GM12878 (cell line): Measurements from ENCODE around the gene PROP1. TPM values are rescaled to one million over a fixed set of nuclear protein-coding genes. Genes with fewer than 3 reads are reported as not detected.

ENCODE experiments used
- BHLHE40 ChIP-seq, 2 experiments: fragments of 450-650 bp in 1 of 2; IDR thresholded peaks; 2 replicates each; pipeline ENCODE4 v1.6.1; 2011 to 2017; ENCODE audit warnings: low read depth in 2 of 2, borderline replicate concordance in 1 of 2, improper control_type of control experiment in 1 of 2, low read length in 1 of 2, mild to moderate bottlenecking in 1 of 2
- IKZF2 ChIP-seq, 2 experiments: fragments of 450-650 bp; IDR thresholded peaks; 2 replicates each; pipeline ENCODE4 v1.6.1; 2017; ENCODE audit warnings: mild to moderate bottlenecking in 2 of 2, moderate library complexity in 2 of 2
- MEF2A ChIP-seq: IDR thresholded peaks from 2 replicates; pipeline ENCODE4 v1.6.1; 2011; ENCODE audit warnings: low read depth, mild to moderate bottlenecking, low read length, moderate library complexity; ENCODE audit not compliant: insufficient read depth
- MTA3 ChIP-seq: IDR thresholded peaks from 2 replicates; pipeline ENCODE4 v1.6.1; 2012; ENCODE audit warnings: low read length, inconsistent platforms, borderline replicate concordance
- NFIC ChIP-seq: IDR thresholded peaks from 2 replicates; pipeline ENCODE4 v1.6.1; 2012; ENCODE audit warnings: low read depth, mild to moderate bottlenecking, inconsistent platforms, low read length, moderate library complexity
- NFYB ChIP-seq: IDR thresholded peaks from 2 replicates; pipeline ENCODE4 v1.6.1; 2011; ENCODE audit warnings: low read depth, mild to moderate bottlenecking, low read length, improper control_type of control experiment, moderate library complexity; ENCODE audit not compliant: insufficient read depth
- RAD21 ChIP-seq: IDR thresholded peaks from 2 replicates; pipeline ENCODE4 v1.6.1; 2011; ENCODE audit warnings: mild to moderate bottlenecking, low read depth, low read length, moderate library complexity; ENCODE audit not compliant: insufficient read depth
- SMARCA5 ChIP-seq: fragments of 450-650 bp; IDR thresholded peaks from 2 replicates; pipeline ENCODE4 v1.6.1; 2017; ENCODE audit warnings: mild to moderate bottlenecking
- SMC3 ChIP-seq: IDR thresholded peaks from 2 replicates; pipeline ENCODE4 v1.6.1; 2011; ENCODE audit warnings: low read length, improper control_type of control experiment, borderline replicate concordance
- SP1 ChIP-seq: IDR thresholded peaks from one replicate; pipeline ENCODE4 v1.6.1; 2011; ENCODE audit warnings: low read depth, low read length
- SREBF1 ChIP-seq: IDR thresholded peaks from 2 replicates; pipeline ENCODE4 v1.6.1; 2012; ENCODE audit warnings: mild to moderate bottlenecking, low read length
- SRF ChIP-seq, 2 experiments: IDR thresholded peaks; 2 replicates each; pipeline ENCODE4 v1.6.1; 2011; ENCODE audit warnings: low read depth in 2 of 2, low read length in 2 of 2, mild to moderate bottlenecking in 1 of 2, moderate library complexity in 1 of 2
- SUZ12 ChIP-seq: fragments of 200-600 bp; sonication (generic); IDR thresholded peaks from one replicate; pipeline ENCODE4 v1.6.1; 2018; ENCODE audit warnings: antibody characterized with exemption, mild to moderate bottlenecking; ENCODE audit not compliant: unreplicated experiment
- TARDBP ChIP-seq: IDR thresholded peaks from 2 replicates; pipeline ENCODE4 v1.6.1; 2016; ENCODE audit warnings: borderline replicate concordance
- YY1 ChIP-seq: IDR thresholded peaks from 2 replicates; pipeline ENCODE4 v1.6.1; 2011; ENCODE audit warnings: low read depth, mild to moderate bottlenecking, low read length
- ZNF217 ChIP-seq: fragments of 450-650 bp; IDR thresholded peaks from 2 replicates; pipeline ENCODE4 v1.6.1; 2017; ENCODE audit warnings: antibody characterized with exemption, mild to moderate bottlenecking
- polyA plus RNA-seq, 11 experiments: library from polyadenylated mRNA; depleted of rRNA in 4 of 11; unstranded in 6 of 11; stranded (reverse) in 5 of 11; fragments of >200 nt; fragmentation: Nextera tagmentation in 4 of 11; fragmentation: Illumina TruSeq in 1 of 11; extraction: Ambion mirVana in 4 of 11; extraction: Trizol in 1 of 11; gene quantifications; 1 replicate in 1 of 11; 2 replicates in 10 of 11; pipeline versions ENCODE4 v1.2.1 to v1.2.3, GENCODE V29; 2011 to 2016; ENCODE audit warnings: inconsistent platforms in 2 of 11, missing spikeins in 2 of 11, low read depth in 1 of 11
- total RNA-seq, 4 experiments: library from RNA; depleted of rRNA in 3 of 4; stranded (reverse); fragments of >200 nt in 3 of 4; fragmentation: Illumina TruSeq in 1 of 4; extraction: Trizol in 1 of 4; gene quantifications; 2 replicates each; pipeline versions ENCODE4 v1.2.1 to v1.2.3, GENCODE V29; 2013 to 2021
- TF ChIP-seq, protein P1 (sequence below), 3 experiments: IDR thresholded peaks in 2 of 3; conservative IDR thresholded peaks in 1 of 3; 2 replicates each; pipeline ENCODE4 v1.5.1; 2011; ENCODE audit warnings: low read depth in 3 of 3, low read length in 3 of 3, mild to moderate bottlenecking in 3 of 3, control low read depth in 2 of 3, moderate library complexity in 2 of 3, inconsistent platforms in 1 of 3, mixed read lengths in 1 of 3; ENCODE audit not compliant: control insufficient read depth in 2 of 3, insufficient read depth in 1 of 3; ENCODE audit errors: extremely low read depth in 1 of 3
- TF ChIP-seq, protein P2 (sequence below): fragments of 450-650 bp; IDR thresholded peaks from 2 replicates; pipeline ENCODE4 v1.6.1; 2016; ENCODE audit warnings: mild to moderate bottlenecking
- TF ChIP-seq, protein P3 (sequence below): fragments of 450-650 bp; formaldehyde crosslinking; IDR thresholded peaks from 2 replicates; pipeline ENCODE4 v1.4.0; 2020; ENCODE audit warnings: mild to moderate bottlenecking, moderate library complexity
- TF ChIP-seq, protein P4 (sequence below): fragments of 450-650 bp; IDR thresholded peaks from 2 replicates; pipeline ENCODE4 v1.6.1; 2017; ENCODE audit warnings: mild to moderate bottlenecking, low read depth, inconsistent platforms; ENCODE audit not compliant: poor library complexity, severe bottlenecking

Gene PROP1
- total and polyA plus RNA-seq, 10 of the 15 experiments (the other 5 are each of a cell fraction or from before 2014, with no cell fraction given) = not detected

DNA sequence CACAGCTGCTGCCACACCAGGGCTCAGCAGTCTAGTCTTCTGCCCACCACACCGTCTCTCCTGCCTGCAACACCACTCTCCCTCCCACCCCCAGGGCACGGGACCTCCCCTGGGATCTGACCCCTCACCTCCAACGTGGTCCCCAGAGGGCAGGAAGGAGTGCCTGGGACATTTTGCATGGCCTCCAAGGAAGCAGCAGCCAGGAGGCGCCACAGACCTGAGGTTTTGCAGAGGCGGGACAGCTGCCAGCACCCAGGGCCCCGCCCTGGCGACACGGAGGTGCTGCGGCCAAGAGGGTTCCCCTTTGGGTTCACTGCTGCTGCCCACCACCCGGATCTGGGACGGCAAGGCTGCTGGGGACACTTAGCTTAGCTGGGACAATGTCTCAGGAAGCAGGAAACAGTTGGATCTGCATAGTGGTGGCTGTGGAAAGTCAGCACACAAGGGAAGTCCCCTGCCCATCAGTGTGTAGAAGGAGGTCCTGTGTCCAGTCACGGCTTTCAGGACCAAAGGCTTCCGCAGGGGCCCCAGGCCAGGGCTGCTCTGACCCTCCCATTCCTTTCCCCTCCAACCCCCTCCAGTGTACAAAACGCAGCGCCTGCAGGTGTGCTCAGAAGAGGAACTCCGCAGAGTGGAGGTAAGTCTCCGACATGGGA is 13.8 kb downstream of the PROP1 start (continued):
- TF ChIP-seq, protein P1, sequence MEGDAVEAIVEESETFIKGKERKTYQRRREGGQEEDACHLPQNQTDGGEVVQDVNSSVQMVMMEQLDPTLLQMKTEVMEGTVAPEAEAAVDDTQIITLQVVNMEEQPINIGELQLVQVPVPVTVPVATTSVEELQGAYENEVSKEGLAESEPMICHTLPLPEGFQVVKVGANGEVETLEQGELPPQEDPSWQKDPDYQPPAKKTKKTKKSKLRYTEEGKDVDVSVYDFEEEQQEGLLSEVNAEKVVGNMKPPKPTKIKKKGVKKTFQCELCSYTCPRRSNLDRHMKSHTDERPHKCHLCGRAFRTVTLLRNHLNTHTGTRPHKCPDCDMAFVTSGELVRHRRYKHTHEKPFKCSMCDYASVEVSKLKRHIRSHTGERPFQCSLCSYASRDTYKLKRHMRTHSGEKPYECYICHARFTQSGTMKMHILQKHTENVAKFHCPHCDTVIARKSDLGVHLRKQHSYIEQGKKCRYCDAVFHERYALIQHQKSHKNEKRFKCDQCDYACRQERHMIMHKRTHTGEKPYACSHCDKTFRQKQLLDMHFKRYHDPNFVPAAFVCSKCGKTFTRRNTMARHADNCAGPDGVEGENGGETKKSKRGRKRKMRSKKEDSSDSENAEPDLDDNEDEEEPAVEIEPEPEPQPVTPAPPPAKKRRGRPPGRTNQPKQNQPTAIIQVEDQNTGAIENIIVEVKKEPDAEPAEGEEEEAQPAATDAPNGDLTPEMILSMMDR (IDR thresholded peaks at IDR 0.05 in 2 of 3, conservative IDR thresholded peaks at IDR 0.05 in 1 of 3; ENCODE audit: control insufficient read depth in 2 of 3, extremely low read depth in 1 of 3, insufficient read depth in 1 of 3, low read depth in 3 of 3, low read length in 3 of 3) = peak in 2 of 3 experiments; percentile 14 to 17; a peak in 1 of 6 replicates
- TF ChIP-seq BHLHE40 (IDR thresholded peaks at IDR 0.05; ENCODE audit: borderline replicate concordance in 1 of 2, low read depth in 2 of 2, low read length in 1 of 2) (no peak), NFIC (no peak), ZNF217 (no peak), MTA3 (no peak), RAD21 (peak; percentile 35; the same call in 1 of the 2 replicates), SMARCA5 (no peak), IKZF2 (IDR thresholded peaks at IDR 0.05) (no peak), TARDBP (no peak), SUZ12 (no peak), MEF2A (no peak), NFYB (no peak), YY1 (no peak), SP1 (no peak), SMC3 (peak; percentile 15; the same call in 1 of the 2 replicates), SRF (IDR thresholded peaks at IDR 0.05; ENCODE audit: low read depth in 2 of 2, low read length in 2 of 2) (no peak), SREBF1 (no peak)
- TF ChIP-seq, protein P2, sequence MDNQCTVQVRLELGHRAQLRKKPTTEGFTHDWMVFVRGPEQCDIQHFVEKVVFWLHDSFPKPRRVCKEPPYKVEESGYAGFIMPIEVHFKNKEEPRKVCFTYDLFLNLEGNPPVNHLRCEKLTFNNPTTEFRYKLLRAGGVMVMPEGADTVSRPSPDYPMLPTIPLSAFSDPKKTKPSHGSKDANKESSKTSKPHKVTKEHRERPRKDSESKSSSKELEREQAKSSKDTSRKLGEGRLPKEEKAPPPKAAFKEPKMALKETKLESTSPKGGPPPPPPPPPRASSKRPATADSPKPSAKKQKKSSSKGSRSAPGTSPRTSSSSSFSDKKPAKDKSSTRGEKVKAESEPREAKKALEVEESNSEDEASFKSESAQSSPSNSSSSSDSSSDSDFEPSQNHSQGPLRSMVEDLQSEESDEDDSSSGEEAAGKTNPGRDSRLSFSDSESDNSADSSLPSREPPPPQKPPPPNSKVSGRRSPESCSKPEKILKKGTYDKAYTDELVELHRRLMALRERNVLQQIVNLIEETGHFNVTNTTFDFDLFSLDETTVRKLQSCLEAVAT = no peak
- TF ChIP-seq, protein P3, sequence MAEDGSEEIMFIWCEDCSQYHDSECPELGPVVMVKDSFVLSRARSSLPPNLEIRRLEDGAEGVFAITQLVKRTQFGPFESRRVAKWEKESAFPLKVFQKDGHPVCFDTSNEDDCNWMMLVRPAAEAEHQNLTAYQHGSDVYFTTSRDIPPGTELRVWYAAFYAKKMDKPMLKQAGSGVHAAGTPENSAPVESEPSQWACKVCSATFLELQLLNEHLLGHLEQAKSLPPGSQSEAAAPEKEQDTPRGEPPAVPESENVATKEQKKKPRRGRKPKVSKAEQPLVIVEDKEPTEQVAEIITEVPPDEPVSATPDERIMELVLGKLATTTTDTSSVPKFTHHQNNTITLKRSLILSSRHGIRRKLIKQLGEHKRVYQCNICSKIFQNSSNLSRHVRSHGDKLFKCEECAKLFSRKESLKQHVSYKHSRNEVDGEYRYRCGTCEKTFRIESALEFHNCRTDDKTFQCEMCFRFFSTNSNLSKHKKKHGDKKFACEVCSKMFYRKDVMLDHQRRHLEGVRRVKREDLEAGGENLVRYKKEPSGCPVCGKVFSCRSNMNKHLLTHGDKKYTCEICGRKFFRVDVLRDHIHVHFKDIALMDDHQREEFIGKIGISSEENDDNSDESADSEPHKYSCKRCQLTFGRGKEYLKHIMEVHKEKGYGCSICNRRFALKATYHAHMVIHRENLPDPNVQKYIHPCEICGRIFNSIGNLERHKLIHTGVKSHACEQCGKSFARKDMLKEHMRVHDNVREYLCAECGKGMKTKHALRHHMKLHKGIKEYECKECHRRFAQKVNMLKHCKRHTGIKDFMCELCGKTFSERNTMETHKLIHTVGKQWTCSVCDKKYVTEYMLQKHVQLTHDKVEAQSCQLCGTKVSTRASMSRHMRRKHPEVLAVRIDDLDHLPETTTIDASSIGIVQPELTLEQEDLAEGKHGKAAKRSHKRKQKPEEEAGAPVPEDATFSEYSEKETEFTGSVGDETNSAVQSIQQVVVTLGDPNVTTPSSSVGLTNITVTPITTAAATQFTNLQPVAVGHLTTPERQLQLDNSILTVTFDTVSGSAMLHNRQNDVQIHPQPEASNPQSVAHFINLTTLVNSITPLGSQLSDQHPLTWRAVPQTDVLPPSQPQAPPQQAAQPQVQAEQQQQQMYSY (CRISPR knock-in tag) = no peak
- TF ChIP-seq, protein P4, sequence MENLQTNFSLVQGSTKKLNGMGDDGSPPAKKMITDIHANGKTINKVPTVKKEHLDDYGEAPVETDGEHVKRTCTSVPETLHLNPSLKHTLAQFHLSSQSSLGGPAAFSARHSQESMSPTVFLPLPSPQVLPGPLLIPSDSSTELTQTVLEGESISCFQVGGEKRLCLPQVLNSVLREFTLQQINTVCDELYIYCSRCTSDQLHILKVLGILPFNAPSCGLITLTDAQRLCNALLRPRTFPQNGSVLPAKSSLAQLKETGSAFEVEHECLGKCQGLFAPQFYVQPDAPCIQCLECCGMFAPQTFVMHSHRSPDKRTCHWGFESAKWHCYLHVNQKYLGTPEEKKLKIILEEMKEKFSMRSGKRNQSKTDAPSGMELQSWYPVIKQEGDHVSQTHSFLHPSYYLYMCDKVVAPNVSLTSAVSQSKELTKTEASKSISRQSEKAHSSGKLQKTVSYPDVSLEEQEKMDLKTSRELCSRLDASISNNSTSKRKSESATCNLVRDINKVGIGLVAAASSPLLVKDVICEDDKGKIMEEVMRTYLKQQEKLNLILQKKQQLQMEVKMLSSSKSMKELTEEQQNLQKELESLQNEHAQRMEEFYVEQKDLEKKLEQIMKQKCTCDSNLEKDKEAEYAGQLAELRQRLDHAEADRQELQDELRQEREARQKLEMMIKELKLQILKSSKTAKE = no peak
